Vagina (tissue), 2 donors: Measurements from ENCODE around the gene FHL2. TPM values are rescaled to one million over a fixed set of nuclear protein-coding genes. Genes with fewer than 3 reads are reported as not detected.

Experiments
- DNase-seq, 2 donors: peaks; one replicate each; pipeline ENCODE4 v3.0.0-alpha.2; 2017; ENCODE audit errors: extremely low spot score in 2 of 2
- H3K27ac ChIP-seq: fragments of 200-600 bp; sonication (generic); one replicate; pipeline ENCODE4 v1.5.1; 2019
- H3K27me3 ChIP-seq: fragments of 200-600 bp; sonication (generic); one replicate; pipeline ENCODE4 v1.5.1; 2019
- H3K36me3 ChIP-seq, 2 donors: fragments of 200-600 bp; sonication (generic); one replicate each; pipeline ENCODE4 v1.5.1; 2017 to 2019
- H3K4me1 ChIP-seq: fragments of 200-600 bp; sonication (generic); one replicate; pipeline ENCODE4 v1.5.1; 2019
- H3K4me3 ChIP-seq, 2 donors: fragments of 200-600 bp; sonication (generic); 1 replicate in 1 of 2; 2 replicates in 1 of 2; pipeline ENCODE4 v1.5.1; 2016 to 2019
- H3K9me3 ChIP-seq: fragments of 200-600 bp; sonication (generic); one replicate; pipeline ENCODE4 v1.5.1; 2019
- POLR2A ChIP-seq, 2 donors: fragments of 450-650 bp; IDR thresholded peaks; one replicate each; pipeline ENCODE4 v1.6.1; 2017; ENCODE audit warnings: antibody characterized with exemption in 2 of 2, mild to moderate bottlenecking in 2 of 2, moderate library complexity in 2 of 2
- POLR2AphosphoS5 ChIP-seq, 2 donors: sonication (generic); formaldehyde crosslinking; IDR thresholded peaks; one replicate each; pipeline ENCODE4 v1.9.0; 2017; ENCODE audit warnings: antibody characterized with exemption in 2 of 2, mild to moderate bottlenecking in 2 of 2, low read depth in 1 of 2; ENCODE audit not compliant: insufficient read depth in 1 of 2
- intact Hi-C: fragments of 100-400 bp; cut with DNase I; formaldehyde crosslinking; loops from one replicate; pipeline ENCODE4 v1.15.1; 2023
- total RNA-seq: library from RNA; depleted of rRNA; stranded (reverse); fragments of >200 nt; gene quantifications from one replicate; pipeline ENCODE4 v1.2.3, GENCODE V29; 2016
- TF ChIP-seq, protein P1 (sequence below), 3 experiments: fragments of 450-650 bp in 2 of 3; fragments of 200-600 bp in 1 of 3; sonication (generic) in 1 of 3; IDR thresholded peaks; one replicate each; pipeline ENCODE4 v1.5.1; 2017 to 2019; ENCODE audit warnings: antibody characterized with exemption in 3 of 3, mild to moderate bottlenecking in 2 of 3, moderate library complexity in 2 of 3

The FHL2 gene
- total RNA-seq, 1 donor from 2014 or later: 62.1 TPM

DNA sequence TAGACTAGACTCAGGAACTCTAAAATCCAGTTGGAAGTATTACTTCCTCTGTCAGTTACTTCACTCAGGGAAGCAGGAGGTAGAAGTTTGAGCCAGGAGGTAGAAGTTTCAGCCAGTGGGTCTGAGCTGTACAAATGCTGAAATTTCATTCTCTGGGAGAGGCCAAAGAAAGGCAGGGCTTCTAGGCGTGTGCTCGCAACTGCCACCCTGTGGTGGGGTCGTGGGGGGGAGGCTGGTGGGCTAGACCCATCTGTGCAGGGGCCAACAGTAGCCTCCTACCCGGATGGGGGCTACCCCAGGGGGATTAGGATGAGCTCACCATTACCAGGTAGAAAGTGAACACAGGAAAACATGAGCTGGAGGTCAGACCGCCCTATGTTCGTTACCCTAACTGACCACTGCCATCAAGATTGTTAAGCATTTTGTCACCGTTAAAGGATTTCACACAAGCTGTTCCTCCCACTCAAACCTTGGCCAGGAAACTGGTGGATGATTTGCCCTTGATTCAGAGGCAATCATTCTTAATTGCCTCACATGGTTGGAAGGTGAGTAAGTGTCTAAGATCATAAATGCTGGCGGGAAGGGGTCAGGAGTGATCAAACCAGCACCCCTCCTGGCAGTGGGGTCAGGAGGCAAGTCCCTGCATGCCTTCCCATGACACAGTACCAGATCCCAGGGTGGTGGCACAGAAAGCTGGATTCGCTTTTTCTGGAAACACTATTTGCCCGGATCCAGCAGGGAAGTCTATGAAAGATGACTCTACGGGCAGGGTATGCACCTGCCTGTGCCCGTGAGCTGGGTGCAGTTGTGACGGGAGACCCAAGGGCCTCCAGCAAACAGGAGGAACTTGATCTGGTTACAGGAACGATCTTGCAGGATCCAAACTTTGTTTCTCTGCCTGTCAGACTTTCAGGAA, 5.2 kb upstream of the FHL2 start:
- peaks cover 25% of the 10 kb centered on the region for H3K4me1 ChIP-seq
- intact Hi-C loops: no loop called here
- TF ChIP-seq POLR2AphosphoS5 (IDR thresholded peaks at IDR 0.05; ENCODE audit: insufficient read depth in 1 of 2, low read depth in 1 of 2) (peak; percentile 24 to 71), POLR2A (IDR thresholded peaks at IDR 0.05) (no peak)
- no peak for DNase-seq
- H3K36me3 ChIP-seq: no peaks in the 10 kb centered on the region
- H3K27me3 ChIP-seq: no peaks in the 10 kb centered on the region
- peak overlapping the region; percentile 30 for H3K27ac ChIP-seq
- H3K4me3 ChIP-seq: no peak overlapping the region
- H3K9me3 ChIP-seq: no peaks in the 10 kb centered on the region

DNA sequence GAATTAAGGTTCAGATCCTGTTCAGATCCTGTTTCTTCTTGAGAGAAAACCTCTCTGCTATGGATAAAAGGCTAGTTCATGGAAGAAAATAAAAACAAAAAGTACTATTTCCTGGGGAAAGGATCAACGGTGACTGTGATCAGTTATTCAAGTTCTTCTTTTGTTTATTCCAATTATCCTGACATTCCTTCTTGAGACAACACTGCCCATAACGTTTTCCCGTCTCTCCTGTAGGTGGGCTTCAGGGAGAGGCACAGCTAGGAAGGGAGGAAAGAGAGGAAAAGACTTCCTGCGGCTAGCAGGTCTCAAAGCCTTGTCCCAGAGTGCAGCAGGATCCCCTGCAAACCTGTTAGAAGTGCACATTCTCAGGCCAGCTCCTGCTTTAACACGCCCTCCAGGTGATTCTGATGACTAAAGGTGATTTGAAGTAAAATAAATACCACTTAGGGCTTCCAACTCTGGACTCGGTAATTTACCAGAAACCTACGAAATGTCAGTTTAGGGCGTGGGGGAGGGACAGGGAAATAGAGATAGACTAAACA, 4.5 kb upstream of the FHL2 start:
- Histone ChIP-seq H3K36me3 (no peaks in the 10 kb centered on the region), H3K27me3 (no peaks in the 10 kb centered on the region), H3K9me3 (no peaks in the 10 kb centered on the region), H3K4me1 (peaks cover 19% of the 10 kb centered on the region), H3K4me3 (no peak overlapping the region), H3K27ac (peak overlapping the region; percentile 30)
- TF ChIP-seq POLR2AphosphoS5 (IDR thresholded peaks at IDR 0.05; ENCODE audit: insufficient read depth in 1 of 2, low read depth in 1 of 2): no peak
- TF ChIP-seq, protein P1, sequence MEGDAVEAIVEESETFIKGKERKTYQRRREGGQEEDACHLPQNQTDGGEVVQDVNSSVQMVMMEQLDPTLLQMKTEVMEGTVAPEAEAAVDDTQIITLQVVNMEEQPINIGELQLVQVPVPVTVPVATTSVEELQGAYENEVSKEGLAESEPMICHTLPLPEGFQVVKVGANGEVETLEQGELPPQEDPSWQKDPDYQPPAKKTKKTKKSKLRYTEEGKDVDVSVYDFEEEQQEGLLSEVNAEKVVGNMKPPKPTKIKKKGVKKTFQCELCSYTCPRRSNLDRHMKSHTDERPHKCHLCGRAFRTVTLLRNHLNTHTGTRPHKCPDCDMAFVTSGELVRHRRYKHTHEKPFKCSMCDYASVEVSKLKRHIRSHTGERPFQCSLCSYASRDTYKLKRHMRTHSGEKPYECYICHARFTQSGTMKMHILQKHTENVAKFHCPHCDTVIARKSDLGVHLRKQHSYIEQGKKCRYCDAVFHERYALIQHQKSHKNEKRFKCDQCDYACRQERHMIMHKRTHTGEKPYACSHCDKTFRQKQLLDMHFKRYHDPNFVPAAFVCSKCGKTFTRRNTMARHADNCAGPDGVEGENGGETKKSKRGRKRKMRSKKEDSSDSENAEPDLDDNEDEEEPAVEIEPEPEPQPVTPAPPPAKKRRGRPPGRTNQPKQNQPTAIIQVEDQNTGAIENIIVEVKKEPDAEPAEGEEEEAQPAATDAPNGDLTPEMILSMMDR (IDR thresholded peaks at IDR 0.05): no peak
- DNase-seq: no peak
- intact Hi-C loops: no loop called here

DNA sequence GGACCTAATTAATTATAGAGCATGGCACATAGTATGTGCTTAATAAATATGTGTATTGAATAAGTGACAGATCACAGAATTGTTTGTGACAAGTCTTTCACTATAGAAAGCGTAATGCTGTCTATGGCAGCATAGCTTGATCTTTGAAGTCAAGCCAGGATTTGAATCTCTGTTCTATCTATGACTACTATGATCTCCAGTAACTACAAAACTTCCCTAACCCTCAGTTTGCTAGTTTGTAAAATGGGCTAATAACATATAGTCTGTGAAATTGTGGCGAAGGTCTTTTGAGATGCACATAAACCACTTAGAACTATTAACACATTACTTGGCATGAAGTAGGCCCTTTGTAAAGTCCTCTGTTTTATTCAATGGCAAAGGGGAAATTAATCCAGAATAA, 4.0 kb upstream of the FHL2 start:
- Histone ChIP-seq H3K27me3 (no peaks in the 10 kb centered on the region), H3K4me3 (no peak overlapping the region), H3K27ac (no peak overlapping the region), H3K4me1 (peaks cover 19% of the 10 kb centered on the region), H3K36me3 (no peaks in the 10 kb centered on the region), H3K9me3 (no peaks in the 10 kb centered on the region)
- TF ChIP-seq POLR2AphosphoS5 (IDR thresholded peaks at IDR 0.05; ENCODE audit: insufficient read depth in 1 of 2, low read depth in 1 of 2): no peak
- TF ChIP-seq, protein P1 (IDR thresholded peaks at IDR 0.05): no peak
- TF ChIP-seq POLR2A (IDR thresholded peaks at IDR 0.05): no peak
- DNase-seq: no peak
- intact Hi-C loops: no loop called here

DNA sequence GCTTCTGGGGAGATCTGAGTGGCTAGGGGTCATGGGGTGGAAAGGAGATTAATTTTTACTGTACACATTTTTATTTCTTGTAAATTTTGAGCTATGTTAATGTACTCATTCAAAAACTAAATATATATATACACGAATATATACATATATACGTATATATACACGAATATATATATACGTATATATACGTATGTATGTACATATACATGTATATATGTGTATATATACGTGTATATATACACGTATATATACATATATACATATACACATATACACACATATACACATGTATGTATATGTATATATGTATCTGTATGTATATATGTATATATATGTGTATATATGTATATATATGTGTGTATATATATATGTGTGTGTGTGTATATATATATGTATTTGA, 3.0 kb upstream of the FHL2 start:
- Histone ChIP-seq H3K4me1 (peaks cover 19% of the 10 kb centered on the region), H3K4me3 (no peak overlapping the region), H3K36me3 (no peaks in the 10 kb centered on the region), H3K27me3 (no peaks in the 10 kb centered on the region), H3K9me3 (no peaks in the 10 kb centered on the region), H3K27ac (no peak overlapping the region)
- TF ChIP-seq POLR2A (IDR thresholded peaks at IDR 0.05) (no peak), POLR2AphosphoS5 (IDR thresholded peaks at IDR 0.05; ENCODE audit: insufficient read depth in 1 of 2, low read depth in 1 of 2) (no peak)
- TF ChIP-seq, protein P1 (IDR thresholded peaks at IDR 0.05): no peak
- no peak for DNase-seq
- intact Hi-C loops: no loop called here

DNA sequence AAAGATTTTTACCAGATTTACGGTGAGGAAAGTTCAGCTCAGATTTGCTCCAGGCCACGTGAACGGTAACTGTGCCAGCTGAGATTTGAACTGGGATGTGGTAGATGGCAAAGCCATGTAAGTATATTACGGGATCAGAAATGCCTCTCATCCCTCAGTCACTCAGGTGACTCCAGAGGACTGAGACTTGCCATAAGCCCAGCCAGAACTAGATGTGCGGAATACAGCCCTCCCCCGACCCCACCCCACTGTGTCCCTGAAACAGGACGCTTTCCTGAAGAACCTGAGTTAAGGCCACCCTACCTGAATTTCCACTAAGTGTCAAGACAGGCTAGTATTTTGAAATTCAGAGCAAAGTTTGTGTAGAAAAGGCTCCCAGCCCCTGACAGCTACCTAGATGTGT, 1.3 kb upstream of the FHL2 start:
- no peaks in the 10 kb centered on the region for H3K27me3 ChIP-seq
- no peak for TF ChIP-seq POLR2AphosphoS5 (IDR thresholded peaks at IDR 0.05; ENCODE audit: insufficient read depth in 1 of 2, low read depth in 1 of 2)
- TF ChIP-seq, protein P1 (IDR thresholded peaks at IDR 0.05): no peak
- no peak for TF ChIP-seq POLR2A (IDR thresholded peaks at IDR 0.05)
- no peak overlapping the region for H3K27ac ChIP-seq

More for the DNA sequence above, 1.3 kb upstream of the FHL2 start:
- Histone ChIP-seq H3K9me3 (no peaks in the 10 kb centered on the region), H3K36me3 (no peaks in the 10 kb centered on the region), H3K4me1 (peaks cover 24% of the 10 kb centered on the region), H3K4me3 (no peak overlapping the region)
- no peak for DNase-seq
- intact Hi-C loops: no loop called here
